H9 (cell line): ENCODE data around the gene NAPG. TPM values are rescaled to one million over a fixed set of nuclear protein-coding genes. Genes with fewer than 3 reads are reported as not detected.

Source experiments
- DNase-seq: peaks from one replicate; pipeline ENCODE4 v3.0.0-alpha.2; 2017
- H2AFZ ChIP-seq: one replicate; pipeline ENCODE4 v1.6.1; 2013; ENCODE audit warnings: mild to moderate bottlenecking, low read length, control low read depth, moderate library complexity
- H2AK5ac ChIP-seq: 2 replicates; pipeline ENCODE4 v1.6.1; 2013; ENCODE audit warnings: low read length, control low read depth, mixed read lengths; ENCODE audit not compliant: insufficient read length
- H2BK120ac ChIP-seq: one replicate; pipeline ENCODE4 v1.6.1; 2013; ENCODE audit warnings: low read depth, mild to moderate bottlenecking, low read length, control low read depth, inconsistent platforms; ENCODE audit not compliant: poor library complexity, severe bottlenecking
- H2BK12ac ChIP-seq: 2 replicates; pipeline ENCODE4 v1.6.1; 2013; ENCODE audit warnings: low read length, control low read depth, mixed read lengths, low read depth; ENCODE audit not compliant: insufficient read length
- H2BK15ac ChIP-seq: 2 replicates; pipeline ENCODE4 v1.6.1; 2013; ENCODE audit warnings: low read depth, low read length, control low read depth
- H2BK20ac ChIP-seq: one replicate; pipeline ENCODE4 v1.6.1; 2013; ENCODE audit warnings: low read depth, mild to moderate bottlenecking, low read length, control low read depth, inconsistent platforms; ENCODE audit not compliant: poor library complexity, severe bottlenecking
- H2BK5ac ChIP-seq: 2 replicates; pipeline ENCODE4 v1.6.1; 2013; ENCODE audit warnings: low read length, control low read depth, mixed read lengths; ENCODE audit not compliant: insufficient read length
- H3K14ac ChIP-seq: 2 replicates; pipeline ENCODE4 v1.6.1; 2013; ENCODE audit warnings: low read length, control low read depth; ENCODE audit not compliant: insufficient read depth
- H3K18ac ChIP-seq: 2 replicates; pipeline ENCODE4 v1.6.1; 2013; ENCODE audit warnings: low read depth, mild to moderate bottlenecking, mixed read lengths, low read length, control low read depth; ENCODE audit not compliant: insufficient read length
- H3K23ac ChIP-seq: 2 replicates; pipeline ENCODE4 v1.6.1; 2013; ENCODE audit warnings: low read length, control low read depth, mixed read lengths, low read depth; ENCODE audit not compliant: insufficient read length
- H3K23me2 ChIP-seq: 2 replicates; pipeline ENCODE4 v1.6.1; 2013; ENCODE audit warnings: low read depth, mild to moderate bottlenecking, mixed read lengths, low read length, control low read depth; ENCODE audit not compliant: insufficient read length, poor library complexity, severe bottlenecking
- H3K27ac ChIP-seq: 2 replicates; pipeline ENCODE4 v1.5.1; 2013; ENCODE audit warnings: low read length, control low read depth, mixed read lengths, low read depth; ENCODE audit not compliant: insufficient read length
- H3K27me3 ChIP-seq: 2 replicates; pipeline ENCODE4 v1.6.1; 2013; ENCODE audit warnings: low read length, control low read depth, inconsistent platforms; ENCODE audit not compliant: insufficient read depth
- H3K4ac ChIP-seq: 2 replicates; pipeline ENCODE4 v1.6.1; 2013; ENCODE audit warnings: low read depth, mild to moderate bottlenecking, control low read depth, inconsistent platforms, low read length, moderate library complexity
- H3K4me1 ChIP-seq: 2 replicates; pipeline ENCODE4 v1.6.1; 2013; ENCODE audit warnings: low read length, control low read depth, inconsistent platforms; ENCODE audit not compliant: insufficient read depth
- H3K4me2 ChIP-seq: 2 replicates; pipeline ENCODE4 v1.6.1; 2013; ENCODE audit warnings: low read length, control low read depth, mixed read lengths; ENCODE audit not compliant: insufficient read length, insufficient read depth
- H3K56ac ChIP-seq: 2 replicates; pipeline ENCODE4 v1.6.1; 2013; ENCODE audit warnings: low read depth, mild to moderate bottlenecking, mixed read lengths, low read length, control low read depth; ENCODE audit not compliant: insufficient read length
- H3K79me1 ChIP-seq: 2 replicates; pipeline ENCODE4 v1.6.1; 2013; ENCODE audit warnings: low read depth, mild to moderate bottlenecking, moderate library complexity, low read length, control low read depth, inconsistent platforms; ENCODE audit not compliant: insufficient read depth, poor library complexity, severe bottlenecking
- H3K79me2 ChIP-seq: 2 replicates; pipeline ENCODE4 v1.6.1; 2013; ENCODE audit warnings: low read length, control low read depth, inconsistent platforms; ENCODE audit not compliant: insufficient read depth
- H3K9ac ChIP-seq: 2 replicates; pipeline ENCODE4 v1.6.1; 2013; ENCODE audit warnings: low read length, control low read depth, mixed read lengths; ENCODE audit not compliant: insufficient read length; ENCODE audit errors: extremely low read depth
- H3K9me3 ChIP-seq: one replicate; pipeline ENCODE4 v1.6.1; 2013; ENCODE audit warnings: low read depth, low read length, inconsistent platforms; ENCODE audit not compliant: control insufficient read depth
- H3T11ph ChIP-seq: one replicate; pipeline ENCODE4 v1.6.1; 2013; ENCODE audit warnings: mild to moderate bottlenecking, low read length, control low read depth, inconsistent platforms
- H4K20me1 ChIP-seq: one replicate; pipeline ENCODE4 v1.6.1; 2013; ENCODE audit not compliant: control insufficient read depth, insufficient read length, insufficient read depth
- H4K5ac ChIP-seq: 2 replicates; pipeline ENCODE4 v1.6.1; 2013; ENCODE audit warnings: low read depth, mild to moderate bottlenecking, mixed read lengths, low read length, control low read depth; ENCODE audit not compliant: insufficient read length
- H4K8ac ChIP-seq: replicated peaks from 2 replicates; pipeline ENCODE4 v1.6.1; 2013; ENCODE audit warnings: low read length, control low read depth, mixed read lengths, low read depth; ENCODE audit not compliant: insufficient read length
- H4K91ac ChIP-seq: 2 replicates; pipeline ENCODE4 v1.6.1; 2013; ENCODE audit warnings: low read depth, mild to moderate bottlenecking, moderate library complexity, mixed read lengths, low read length, control low read depth; ENCODE audit not compliant: insufficient read length
- H3K27ac Mint-ChIP-seq, 3 experiments: 2 replicates in 2 of 3; 3 replicates in 1 of 3; pipeline ENCODE4 v1.8.0; 2020 to 2021; ENCODE audit warnings: mixed read lengths in 3 of 3, mild to moderate bottlenecking in 1 of 3, moderate library complexity in 1 of 3
- H3K27me3 Mint-ChIP-seq: 2 replicates; pipeline ENCODE4 v1.8.0; 2021; ENCODE audit warnings: low read depth, mild to moderate bottlenecking, moderate library complexity, mixed read lengths
- H3K36me3 Mint-ChIP-seq, 3 experiments: 2 replicates in 2 of 3; 3 replicates in 1 of 3; pipeline ENCODE4 v1.8.0; 2020 to 2021; ENCODE audit warnings: low read depth in 3 of 3, mixed read lengths in 3 of 3; ENCODE audit not compliant: insufficient read depth in 1 of 3
- H3K4me1 Mint-ChIP-seq, 2 experiments: 2 replicates each; pipeline ENCODE4 v1.8.0; 2020; ENCODE audit warnings: mixed read lengths in 2 of 2
- H3K4me3 Mint-ChIP-seq, 2 experiments: 2 replicates in 1 of 2; 3 replicates in 1 of 2; pipeline ENCODE4 v1.8.0; 2020 to 2021; ENCODE audit warnings: mild to moderate bottlenecking in 2 of 2, mixed read lengths in 2 of 2, moderate library complexity in 1 of 2
- H3K9me3 Mint-ChIP-seq, 2 experiments: 2 replicates in 1 of 2; 3 replicates in 1 of 2; pipeline ENCODE4 v1.8.0; 2020; ENCODE audit warnings: mild to moderate bottlenecking in 2 of 2, mixed read lengths in 2 of 2, moderate library complexity in 1 of 2
- WGBS: extraction: QIAGEN DNeasy Blood & Tissue Kit; methylation state at CpG from one replicate; pipeline ENCODE4 v1.1.7; 2013; ENCODE audit warnings: missing lambda C conversion rate, low lambda C conversion rate, mixed read lengths; ENCODE audit not compliant: insufficient read length; ENCODE audit errors: extremely low coverage; 5-methylcytosine and 5-hydroxymethylcytosine counted together
- total RNA-seq: library from RNA; stranded (reverse); gene quantifications from 2 replicates; pipeline ENCODE4 v1.2.1, GENCODE V29; 2021
- TF ChIP-seq, protein P1 (sequence below): fragments of 200-600 bp; sonication (generic); conservative IDR thresholded peaks from 3 replicates; pipeline ENCODE4 v1.8.0; 2021; ENCODE audit warnings: antibody characterized with exemption, mild to moderate bottlenecking

The NAPG gene
- total RNA-seq, 1 experiment from 2014 or later: 30.9 TPM

DNA sequence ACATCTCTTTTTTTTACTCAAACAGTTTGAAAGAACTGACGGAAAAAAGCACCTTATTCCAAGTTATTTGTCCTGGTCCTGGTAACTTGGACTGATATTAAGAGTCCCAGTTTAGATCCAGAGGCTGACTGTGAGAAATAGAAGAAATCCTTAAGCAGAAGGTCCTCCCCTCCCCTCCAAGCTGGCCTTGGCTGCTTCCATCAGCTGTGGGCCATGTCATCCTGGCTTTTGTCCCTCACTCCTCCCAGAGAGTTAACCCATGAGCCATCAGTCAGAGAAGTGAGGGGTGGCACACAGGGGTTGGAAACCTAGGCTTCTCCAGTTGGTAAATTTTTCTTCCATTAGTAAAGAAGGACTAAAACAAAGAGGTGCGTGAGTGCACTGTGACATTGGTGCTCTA, 9.7 kb upstream of the NAPG start:
- Histone ChIP-seq H4K91ac (no peak overlapping the region), H2BK5ac (no peak overlapping the region), H3K79me2 (no peaks in the 10 kb centered on the region), H3K56ac (no peak overlapping the region), H3T11ph (no peak overlapping the region), H3K27ac (no peak overlapping the region), H4K20me1 (no peaks in the 10 kb centered on the region), H3K4me1 (no peaks in the 10 kb centered on the region), H3K9me3 (no peaks in the 10 kb centered on the region), H2BK12ac (no peak overlapping the region), H3K9ac (no peak overlapping the region), H2BK15ac (no peak overlapping the region), H2AFZ (no peak overlapping the region), H2BK120ac (no peak overlapping the region), H2AK5ac (no peak overlapping the region), H3K18ac (no peak overlapping the region), H3K23me2 (no peaks in the 10 kb centered on the region), H4K5ac (no peak overlapping the region), H3K23ac (no peak overlapping the region), H3K27me3 (no peaks in the 10 kb centered on the region), H3K4ac (no peak overlapping the region), H3K79me1 (no peaks in the 10 kb centered on the region), H2BK20ac (no peak overlapping the region), H3K14ac (no peak overlapping the region), H4K8ac (no peak overlapping the region), H3K4me2 (no peak overlapping the region)
- Mint-ChIP-seq H3K4me3 (no peak overlapping the region), H3K36me3 (no peaks in the 10 kb centered on the region; a peak in 2 of 7 replicates), H3K27ac (no peak overlapping the region), H3K27me3 (peaks cover 8% of the 10 kb centered on the region; the same call in 1 of the 2 replicates), H3K4me1 (peaks cover 0 to 2% of the 10 kb centered on the region in 2 experiments; a peak in 1 of 4 replicates), H3K9me3 (peaks cover 0 to 3% of the 10 kb centered on the region in 2 experiments; a peak in 3 of 5 replicates)
- TF ChIP-seq, protein P1, sequence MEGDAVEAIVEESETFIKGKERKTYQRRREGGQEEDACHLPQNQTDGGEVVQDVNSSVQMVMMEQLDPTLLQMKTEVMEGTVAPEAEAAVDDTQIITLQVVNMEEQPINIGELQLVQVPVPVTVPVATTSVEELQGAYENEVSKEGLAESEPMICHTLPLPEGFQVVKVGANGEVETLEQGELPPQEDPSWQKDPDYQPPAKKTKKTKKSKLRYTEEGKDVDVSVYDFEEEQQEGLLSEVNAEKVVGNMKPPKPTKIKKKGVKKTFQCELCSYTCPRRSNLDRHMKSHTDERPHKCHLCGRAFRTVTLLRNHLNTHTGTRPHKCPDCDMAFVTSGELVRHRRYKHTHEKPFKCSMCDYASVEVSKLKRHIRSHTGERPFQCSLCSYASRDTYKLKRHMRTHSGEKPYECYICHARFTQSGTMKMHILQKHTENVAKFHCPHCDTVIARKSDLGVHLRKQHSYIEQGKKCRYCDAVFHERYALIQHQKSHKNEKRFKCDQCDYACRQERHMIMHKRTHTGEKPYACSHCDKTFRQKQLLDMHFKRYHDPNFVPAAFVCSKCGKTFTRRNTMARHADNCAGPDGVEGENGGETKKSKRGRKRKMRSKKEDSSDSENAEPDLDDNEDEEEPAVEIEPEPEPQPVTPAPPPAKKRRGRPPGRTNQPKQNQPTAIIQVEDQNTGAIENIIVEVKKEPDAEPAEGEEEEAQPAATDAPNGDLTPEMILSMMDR: no peak
- no CpG with 5 or more reads among the region's 2 CpGs for WGBS
- DNase-seq: no peak
